Type B pancreatic cell (in vitro differentiated cells): ENCODE results near the gene UGT1A9. TPM values are rescaled to one million over a fixed set of nuclear protein-coding genes. Genes with fewer than 3 reads are reported as not detected.

Experiments
- DNase-seq: peaks from one replicate; pipeline ENCODE4 v3.0.0; 2021; ENCODE audit warnings: mixed read lengths; ENCODE audit not compliant: unreplicated experiment; ENCODE audit errors: extremely low spot score
- H3K27ac Mint-ChIP-seq: 2 replicates; pipeline ENCODE4 v1.8.0; 2021; ENCODE audit warnings: mild to moderate bottlenecking, mixed read lengths
- H3K27me3 Mint-ChIP-seq: 2 replicates; pipeline ENCODE4 v1.8.0; 2021; ENCODE audit warnings: mixed read lengths
- H3K36me3 Mint-ChIP-seq: 2 replicates; pipeline ENCODE4 v1.8.0; 2021; ENCODE audit warnings: mixed read lengths
- H3K4me1 Mint-ChIP-seq: one replicate; pipeline ENCODE4 v1.8.0; 2021; ENCODE audit warnings: mixed read lengths; ENCODE audit not compliant: unreplicated experiment
- H3K4me3 Mint-ChIP-seq: 2 replicates; pipeline ENCODE4 v1.8.0; 2021; ENCODE audit warnings: mild to moderate bottlenecking, mixed read lengths
- H3K9me3 Mint-ChIP-seq: 2 replicates; pipeline ENCODE4 v1.8.0; 2021; ENCODE audit warnings: mixed read lengths
- CTCF ChIP-seq: fragments of 200-600 bp; sonication (generic); conservative IDR thresholded peaks from 2 replicates; pipeline ENCODE4 v1.5.0; 2021; ENCODE audit warnings: antibody characterized with exemption, mild to moderate bottlenecking
- total RNA-seq: library from RNA; stranded (reverse); gene quantifications from 2 replicates; pipeline ENCODE4 v1.2.1, GENCODE V29; 2021; ENCODE audit warnings: low replicate concordance

UGT1A9 gene
- total RNA-seq, 1 donor from 2014 or later, result not detected

GRCh38 chr2:233803292-233803911 lies 131.7 kb downstream of the UGT1A9 start:
- Mint-ChIP-seq H3K27ac (no peak overlapping the region), H3K27me3 (peaks cover 27% of the 10 kb centered on the region), H3K9me3 (no peaks in the 10 kb centered on the region), H3K4me1 (no peaks in the 10 kb centered on the region), H3K36me3 (no peaks in the 10 kb centered on the region), H3K4me3 (no peak overlapping the region)
- no peak for TF ChIP-seq CTCF
- DNase-seq, result peak; percentile 36

GRCh38 chr2:233803994-233804393 lies 132.3 kb downstream of the UGT1A9 start:
- Mint-ChIP-seq H3K9me3 (no peaks in the 10 kb centered on the region), H3K36me3 (no peaks in the 10 kb centered on the region), H3K27ac (no peak overlapping the region), H3K27me3 (peaks cover 27% of the 10 kb centered on the region), H3K4me3 (no peak overlapping the region), H3K4me1 (no peaks in the 10 kb centered on the region)
- peak; percentile 45 for DNase-seq
- TF ChIP-seq CTCF, result no peak

- Mint-ChIP-seq H3K4me1 (no peaks in the 10 kb centered on the region), H3K9me3 (no peaks in the 10 kb centered on the region), H3K4me3 (no peak overlapping the region), H3K27ac (no peak overlapping the region), H3K27me3 (peaks cover 36% of the 10 kb centered on the region), H3K36me3 (no peaks in the 10 kb centered on the region)
- no peak for TF ChIP-seq CTCF
- peak; percentile 39 for DNase-seq
These were observed 135.6 kb downstream of the UGT1A9 start for GRCh38 chr2:233807215-233807865.

GRCh38 chr2:233807966-233808935 lies 136.6 kb downstream of the UGT1A9 start:
- DNase-seq, result peak; percentile 56
- H3K27me3 Mint-ChIP-seq, result peaks cover 31% of the 10 kb centered on the region

More at GRCh38 chr2:233807966-233808935, 136.6 kb downstream of the UGT1A9 start:
- no peaks in the 10 kb centered on the region for H3K9me3 Mint-ChIP-seq
- H3K36me3 Mint-ChIP-seq, result no peaks in the 10 kb centered on the region
- H3K4me3 Mint-ChIP-seq, result no peak overlapping the region
- H3K4me1 Mint-ChIP-seq, result no peaks in the 10 kb centered on the region
- H3K27ac Mint-ChIP-seq, result no peak overlapping the region
- no peak for TF ChIP-seq CTCF
